HT-29 (cell line): ENCODE measurements around the gene TBC1D14. TPM values are rescaled to one million over a fixed set of nuclear protein-coding genes. Genes with fewer than 3 reads are reported as not detected.
"Not testable (repeated sequence)": the region's sequence is repeated elsewhere in the genome, so short reads cannot be mapped to it uniquely, and the experiment has no call there.

Source experiments
- DNase-seq: peaks from one replicate; pipeline ENCODE4 v3.0.0-alpha.2; 2015; ENCODE audit warnings: low spot score
- total RNA-seq: library from RNA; depleted of rRNA; stranded (reverse); fragments of >200 nt; shearing (Covaris generic); gene quantifications from 2 replicates; pipeline ENCODE4 v1.2.3, GENCODE V29; 2014; rRNA removed

TBC1D14 gene
- total RNA-seq, 1 experiment from 2014 or later: 54.5 TPM

DNA sequence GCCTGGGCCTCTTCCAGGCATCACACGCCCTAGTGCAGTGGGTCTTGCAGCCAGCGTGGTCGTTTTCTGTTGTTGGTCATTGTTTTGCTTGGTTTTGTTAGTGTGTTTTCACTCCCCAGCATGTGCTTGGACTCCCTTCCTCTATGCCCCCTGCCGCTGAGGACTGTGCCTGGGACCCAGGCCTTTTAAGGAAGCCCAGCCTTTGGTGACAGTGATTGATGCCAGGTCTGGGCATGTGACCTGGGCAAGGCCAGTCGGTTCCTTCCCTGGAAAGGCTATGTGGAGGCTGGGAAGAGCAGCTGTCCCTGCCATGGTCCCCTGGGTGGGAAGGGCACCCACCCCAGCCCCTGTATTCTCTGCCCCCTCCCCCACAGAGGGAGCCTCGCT lies 167.1 kb downstream of the TBC1D14 start:
- DNase-seq: no peak

DNA sequence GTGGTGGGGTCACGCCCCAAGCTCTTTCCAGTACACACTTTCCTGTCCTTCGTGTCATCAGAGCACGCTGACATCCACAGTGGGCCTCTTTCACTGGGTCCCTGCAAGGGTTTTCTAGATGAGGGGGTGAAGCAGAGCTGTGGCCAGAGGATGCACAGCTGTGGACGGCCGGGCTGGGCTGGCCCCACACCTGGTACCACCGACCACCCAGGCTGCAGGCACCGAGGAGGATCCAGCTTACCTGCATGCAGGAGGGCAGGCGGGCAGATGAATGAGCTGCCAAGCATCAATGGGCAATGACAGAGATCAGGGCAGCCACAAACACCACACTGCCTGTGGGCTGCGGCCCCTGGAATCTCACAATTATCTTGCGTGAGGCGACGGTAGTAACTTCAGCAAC lies 167.7 kb downstream of the TBC1D14 start:
- no peak for DNase-seq

- no peak for DNase-seq
These were observed 168.4 kb downstream of the TBC1D14 start for GRCh38 chr4:7078025-7078424.

DNA sequence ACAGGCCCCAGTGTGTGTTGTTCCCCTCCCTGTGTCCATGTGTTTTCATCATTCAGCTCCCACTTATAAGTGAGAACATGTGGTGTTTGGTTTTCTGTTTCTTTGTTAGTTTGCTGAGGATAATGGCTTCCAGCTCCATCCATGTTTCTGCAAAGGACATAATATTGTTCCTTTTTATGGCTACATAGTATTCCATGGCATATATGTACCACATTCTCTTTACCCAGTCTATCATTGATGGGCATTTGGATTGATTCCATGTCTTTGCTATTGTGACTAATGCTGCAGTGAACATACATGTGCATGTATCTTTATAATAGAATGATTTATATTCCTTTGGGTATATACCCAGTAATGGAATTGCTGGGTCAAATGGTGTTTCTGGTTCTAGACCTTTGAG lies 169.9 kb downstream of the TBC1D14 start:
- not testable (repeated sequence) for DNase-seq

- DNase-seq: not testable (repeated sequence)
These were observed 170.3 kb downstream of the TBC1D14 start for GRCh38 chr4:7079909-7080308.

Other genes with a start within 250 kb of the TBC1D14 start
- gene S100P, start 215.9 kb upstream of the TBC1D14 start, total RNA-seq: 412 and 628 TPM in 2 replicates
- 41.6 and 43.4 TPM in 2 replicates for gene MRFAP1L1, start 200.0 kb upstream of the TBC1D14 start, total RNA-seq
- gene BLOC1S4, start 193.7 kb upstream of the TBC1D14 start, total RNA-seq: 28.7 and 31.3 TPM in 2 replicates
- gene KIAA0232, start 127.1 kb upstream of the TBC1D14 start, total RNA-seq: 5.7 and 6.0 TPM in 2 replicates
- gene TADA2B, start 133.5 kb downstream of the TBC1D14 start, total RNA-seq: 13.1 and 14.2 TPM in 2 replicates
- 52.9 and 61.9 TPM in 2 replicates for gene GRPEL1, start 158.2 kb downstream of the TBC1D14 start, total RNA-seq